ENCODE measurements around the gene NOD2.

The NOD2 gene

DNA sequence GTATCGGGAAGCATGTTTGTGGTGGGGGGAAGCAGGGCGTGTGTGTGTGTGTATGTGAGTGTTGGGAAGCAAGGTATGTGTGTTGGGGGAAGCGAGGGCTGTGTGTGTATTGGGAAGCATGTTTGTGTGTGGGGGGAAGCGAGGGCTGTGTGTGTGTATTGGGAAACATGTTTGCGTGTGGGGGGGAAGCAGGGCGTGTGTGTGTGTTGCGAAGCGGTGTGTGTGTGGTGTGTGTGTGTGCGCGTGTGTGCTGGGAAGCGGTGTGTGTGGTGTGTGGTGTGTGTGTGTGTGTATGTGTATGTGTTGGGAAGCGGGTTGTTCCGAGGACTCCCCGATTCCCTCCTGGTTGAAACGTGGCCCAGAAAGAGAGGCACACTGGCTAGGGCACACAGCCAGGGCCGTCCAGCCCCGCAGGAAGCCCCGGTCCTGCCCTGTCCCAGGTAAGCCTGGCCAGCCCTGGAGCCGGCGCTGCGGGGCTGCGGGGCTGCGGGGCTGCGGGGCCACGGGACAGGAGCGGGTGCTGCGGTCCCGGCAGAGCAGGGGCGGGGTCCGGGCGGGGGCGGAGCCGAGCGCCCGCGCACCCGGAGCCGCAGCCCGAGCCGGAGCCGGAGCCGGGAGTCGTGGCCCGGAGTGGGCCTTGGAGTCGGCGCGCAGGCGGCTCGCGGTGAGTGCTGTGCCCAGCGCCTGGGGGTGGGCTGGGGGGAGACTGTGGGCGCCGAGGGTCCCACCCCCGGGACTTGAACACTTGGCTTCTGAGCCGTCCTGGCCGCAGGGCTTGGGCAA is at the start of gene NOD2:
NOD2 (plus strand) TSS at position 608 of the 783 bp plus-strand sequence. CDS start 5,890 bp downstream, outside the sequence.
- no peak for DNase-seq (ENCODE audit: low spot score)

DNA sequence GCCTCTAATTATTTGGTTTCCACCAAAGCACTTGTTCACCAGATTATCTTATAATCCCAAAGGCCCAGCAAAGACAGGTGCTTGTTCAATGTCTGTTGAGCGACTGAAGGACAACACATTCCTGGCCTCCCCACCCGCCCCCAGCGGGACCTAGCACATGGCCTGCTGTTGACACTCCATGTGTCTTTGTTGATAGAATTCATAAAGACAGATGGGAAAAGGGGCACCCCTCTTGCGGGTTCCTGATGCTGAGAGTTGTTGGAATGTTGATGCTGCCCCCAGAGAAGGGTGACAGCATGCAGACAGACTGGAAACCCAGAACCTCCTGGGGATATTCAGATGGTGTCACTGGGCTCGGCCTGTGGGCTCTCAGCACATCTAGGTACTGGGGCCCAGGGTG is 49.2 kb upstream of the NOD2 start:
- no peak for DNase-seq (ENCODE audit: low spot score)

DNA sequence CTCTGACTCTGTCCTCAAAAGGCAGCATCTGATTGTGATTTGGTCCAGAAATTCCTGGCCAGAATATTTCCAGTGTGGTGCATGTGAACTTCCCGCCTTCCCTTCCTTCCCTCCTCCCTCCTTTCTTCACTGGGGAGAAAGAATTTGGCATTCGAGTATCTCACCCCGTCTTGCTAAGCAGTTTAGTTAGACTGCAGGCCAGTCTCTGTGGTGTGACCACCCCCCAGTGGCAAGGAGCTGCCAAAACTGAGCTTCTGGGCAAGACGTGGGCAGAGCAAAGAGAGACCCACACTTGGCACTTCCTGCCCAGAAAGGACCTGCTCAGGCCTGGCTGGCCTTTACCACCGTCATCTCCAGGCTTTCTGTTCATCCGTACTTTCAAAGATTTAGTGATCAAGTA is 48.7 kb upstream of the NOD2 start:
- DNase-seq (ENCODE audit: low spot score), result peak; percentile 71

DNA sequence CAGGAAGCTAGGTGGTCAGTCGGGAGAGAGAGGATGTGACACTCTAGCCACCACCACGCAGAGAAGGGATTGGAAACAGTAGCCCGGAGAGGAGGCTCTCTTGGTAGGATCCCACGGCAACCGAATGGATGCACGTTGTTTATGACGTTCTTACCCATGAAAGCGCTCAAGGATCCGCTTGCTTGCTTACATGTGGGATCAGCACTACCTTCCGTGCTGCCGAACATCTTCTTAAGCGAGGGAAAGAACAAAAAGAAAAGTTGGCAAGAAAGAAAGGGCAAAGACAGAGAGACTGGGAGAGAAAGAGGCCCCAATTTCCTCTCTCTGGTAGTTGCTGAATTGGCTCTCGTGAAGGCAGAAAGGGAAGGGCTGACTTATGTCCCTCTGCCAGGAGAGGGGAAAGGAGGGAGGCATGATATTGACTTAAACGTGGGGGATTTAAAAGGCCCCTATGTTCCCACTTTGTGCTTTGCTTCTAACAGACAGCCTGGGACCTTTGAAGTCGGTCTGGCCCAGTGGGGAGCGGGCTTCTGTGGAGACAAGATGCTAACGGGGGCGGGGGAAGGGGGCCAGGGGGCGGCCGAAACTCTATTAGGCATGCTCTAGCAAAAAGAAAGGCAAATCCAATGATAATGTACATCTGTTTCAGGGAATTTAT is 47.7 kb upstream of the NOD2 start:
- no peak for DNase-seq (ENCODE audit: low spot score)

DNA sequence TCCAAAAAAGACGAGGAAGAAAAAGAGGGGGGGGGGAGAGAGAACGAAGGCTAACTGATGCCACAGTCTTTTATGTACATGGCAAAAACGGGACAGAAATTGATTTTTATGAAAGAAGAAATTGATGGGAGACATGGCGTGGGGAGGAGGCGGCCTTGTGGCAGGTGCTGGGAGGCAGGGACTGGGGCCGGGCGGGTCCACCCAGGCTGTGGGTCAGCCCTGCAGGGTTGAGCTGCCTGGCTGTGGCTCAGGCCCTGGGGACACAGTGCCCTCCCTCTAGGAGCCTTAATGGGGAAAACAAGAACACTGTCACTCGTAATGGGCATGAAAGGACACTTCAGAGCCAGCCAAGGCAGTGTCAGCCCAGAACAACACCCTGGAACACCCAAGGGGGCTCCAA is 47.1 kb upstream of the NOD2 start:
- no peak for DNase-seq (ENCODE audit: low spot score)

DNA sequence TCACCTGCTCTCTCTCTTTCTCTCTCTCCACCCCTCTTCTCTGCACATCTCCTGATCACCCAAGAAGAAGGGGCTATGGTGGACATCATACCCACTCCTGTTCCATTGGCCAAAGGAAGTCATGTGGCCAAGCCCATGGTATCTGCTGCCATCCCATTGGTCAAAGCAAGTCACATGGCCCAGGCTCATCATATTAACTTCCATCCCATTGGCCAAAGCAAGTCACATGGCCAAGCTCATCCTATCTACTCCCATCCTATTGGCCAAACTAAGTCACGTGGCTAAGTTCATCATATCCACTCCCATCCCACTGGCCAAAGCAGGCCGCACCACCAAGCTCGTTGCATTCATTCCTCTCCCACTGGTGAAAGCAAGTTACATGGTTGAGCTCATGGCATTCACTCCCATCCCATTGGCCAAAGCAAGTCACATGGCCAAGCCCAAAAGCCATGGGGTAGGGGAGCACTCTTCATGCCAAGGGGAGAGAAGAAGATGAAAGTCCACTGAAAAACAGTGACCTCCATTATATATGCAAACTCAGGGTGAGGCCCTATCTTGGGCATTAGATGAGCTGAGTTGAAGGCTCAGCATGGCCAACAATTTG is 41.5 kb upstream of the NOD2 start:
- DNase-seq (ENCODE audit: low spot score), result no peak

DNA sequence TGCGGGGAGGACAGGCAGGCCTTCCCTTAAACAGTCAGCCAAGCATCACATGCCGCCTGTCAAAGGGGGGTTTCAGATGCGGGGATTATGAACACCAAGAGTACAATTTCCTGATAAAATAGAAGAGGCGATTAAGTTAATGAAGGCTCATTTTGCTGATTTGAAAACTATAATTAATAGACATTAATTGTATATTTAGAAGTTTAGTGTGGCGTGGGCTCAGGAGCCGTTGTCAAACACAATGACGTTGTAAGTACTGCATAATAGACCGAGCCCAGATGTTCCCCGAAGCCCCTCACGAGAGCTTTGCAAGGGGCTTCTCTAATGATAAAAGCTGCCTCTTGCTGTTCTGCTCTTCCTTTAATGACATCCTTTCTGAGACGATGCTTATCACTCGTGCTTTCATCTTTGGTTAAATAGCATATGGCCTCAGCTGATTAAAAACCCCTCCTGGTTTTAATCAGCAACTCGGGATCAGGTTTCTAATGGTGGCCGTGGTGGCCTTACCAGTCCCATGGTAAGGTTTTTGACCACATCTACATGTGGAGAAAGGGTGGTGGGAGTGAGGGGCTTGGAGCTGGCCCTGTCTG is 40.5 kb upstream of the NOD2 start:
- no peak for DNase-seq (ENCODE audit: low spot score)

DNA sequence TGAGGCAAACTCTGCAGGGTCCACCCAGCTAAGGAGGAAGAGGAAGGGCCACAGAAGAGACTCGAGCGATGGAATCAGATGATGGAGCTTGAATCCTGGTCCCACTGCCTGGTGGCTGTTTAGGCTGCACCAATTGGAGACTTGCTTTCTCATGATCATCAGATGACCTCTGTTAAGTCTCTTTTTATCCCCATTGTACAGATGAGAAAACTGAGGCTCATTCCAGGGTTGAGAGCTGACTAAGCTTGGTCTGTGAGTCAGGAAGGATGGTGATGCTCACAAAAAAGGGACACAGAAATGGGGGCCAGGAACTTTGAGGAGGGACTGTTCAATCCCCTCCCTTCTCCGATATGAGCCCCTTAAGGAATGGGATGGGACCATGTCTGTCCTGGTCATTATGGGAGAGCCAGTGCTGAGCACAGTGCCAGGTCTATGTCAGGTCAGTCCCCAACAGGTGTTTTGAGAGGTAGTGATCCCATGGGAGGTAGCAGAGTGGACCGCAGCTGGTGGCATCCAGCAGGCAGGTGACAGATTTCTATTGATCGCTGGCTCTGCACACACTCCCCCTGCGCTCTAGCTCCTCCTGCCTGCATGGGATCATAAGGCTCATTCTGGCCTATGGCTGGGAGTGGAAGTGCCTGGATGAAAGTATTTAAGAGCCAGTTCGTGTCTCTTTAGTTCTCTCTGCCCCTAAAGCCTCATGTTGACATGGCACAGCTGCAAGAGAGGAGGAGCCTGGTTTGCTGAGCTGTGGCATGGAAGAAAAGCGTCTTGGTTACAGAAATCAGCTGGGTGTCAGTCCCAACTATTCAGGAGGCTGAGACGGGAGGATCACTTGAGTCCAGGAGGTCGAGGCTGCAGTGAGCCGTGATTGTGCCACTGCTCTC is 39.5 kb upstream of the NOD2 start:
- DNase-seq (ENCODE audit: low spot score), result no peak

DNA sequence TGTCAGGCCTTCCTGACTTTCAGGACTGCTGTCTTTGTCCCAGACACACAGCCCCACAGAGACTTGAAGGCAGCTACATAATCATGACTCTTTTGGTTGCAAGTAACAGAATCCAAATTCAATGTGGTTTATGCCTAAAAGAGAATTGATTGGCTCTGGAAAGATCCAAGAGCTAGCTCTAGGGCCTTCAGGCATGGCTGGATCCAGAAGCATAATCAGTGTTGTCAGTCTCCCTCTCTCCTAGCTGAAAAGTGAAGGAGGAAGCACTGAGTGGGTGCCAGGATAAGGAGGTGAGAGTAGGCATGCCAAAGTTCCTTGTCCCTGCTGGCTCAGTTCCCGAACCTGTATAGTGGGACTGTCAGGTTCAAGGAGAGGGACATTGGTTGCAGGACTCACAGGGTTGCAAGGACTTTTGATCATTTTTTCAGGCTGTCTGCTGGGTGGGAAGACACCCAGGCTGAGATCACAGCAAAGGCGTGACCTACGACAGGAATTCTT is 37.8 kb upstream of the NOD2 start:
- no peak for DNase-seq (ENCODE audit: low spot score)

DNA sequence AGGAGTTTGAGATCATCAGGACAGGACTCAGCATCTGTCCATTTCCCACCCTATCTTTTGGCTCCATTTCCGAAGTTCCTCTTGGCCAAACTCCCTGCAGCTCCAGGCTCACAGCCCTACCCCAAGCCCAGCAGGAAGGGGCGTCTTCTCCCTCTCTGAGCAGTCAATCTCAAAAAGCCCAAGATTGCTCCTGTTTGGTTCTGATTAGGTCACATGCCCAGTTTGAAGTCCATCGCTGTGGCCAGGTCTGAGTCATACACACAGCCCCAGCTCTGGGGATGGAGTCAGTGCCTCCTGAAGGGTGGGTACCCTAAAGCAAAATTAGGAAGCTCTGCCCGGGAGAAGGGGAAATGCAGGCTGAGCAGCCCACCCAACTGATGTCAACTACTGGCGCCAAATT is 36.2 kb upstream of the NOD2 start:
- no peak for DNase-seq (ENCODE audit: low spot score)

DNA sequence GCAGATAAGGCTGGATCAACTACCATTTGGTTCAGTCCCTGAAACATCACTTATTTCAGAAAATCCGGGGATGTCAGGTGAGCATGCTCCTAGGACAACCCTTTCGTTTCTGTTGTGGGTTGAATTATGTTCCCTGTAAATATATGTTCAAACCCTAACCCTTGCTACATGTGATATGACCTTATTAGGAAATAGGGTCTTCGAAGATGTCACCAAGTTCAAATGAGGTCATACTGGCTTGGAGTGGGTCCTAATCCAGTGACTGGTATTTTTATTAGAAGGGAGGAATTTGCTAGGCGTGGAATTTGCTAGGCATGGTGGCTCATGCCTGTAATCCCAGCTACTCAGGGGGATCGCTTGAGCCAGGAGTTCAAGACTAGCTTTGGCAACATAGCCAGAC is 33.6 kb upstream of the NOD2 start:
- DNase-seq (ENCODE audit: low spot score), result no peak

DNA sequence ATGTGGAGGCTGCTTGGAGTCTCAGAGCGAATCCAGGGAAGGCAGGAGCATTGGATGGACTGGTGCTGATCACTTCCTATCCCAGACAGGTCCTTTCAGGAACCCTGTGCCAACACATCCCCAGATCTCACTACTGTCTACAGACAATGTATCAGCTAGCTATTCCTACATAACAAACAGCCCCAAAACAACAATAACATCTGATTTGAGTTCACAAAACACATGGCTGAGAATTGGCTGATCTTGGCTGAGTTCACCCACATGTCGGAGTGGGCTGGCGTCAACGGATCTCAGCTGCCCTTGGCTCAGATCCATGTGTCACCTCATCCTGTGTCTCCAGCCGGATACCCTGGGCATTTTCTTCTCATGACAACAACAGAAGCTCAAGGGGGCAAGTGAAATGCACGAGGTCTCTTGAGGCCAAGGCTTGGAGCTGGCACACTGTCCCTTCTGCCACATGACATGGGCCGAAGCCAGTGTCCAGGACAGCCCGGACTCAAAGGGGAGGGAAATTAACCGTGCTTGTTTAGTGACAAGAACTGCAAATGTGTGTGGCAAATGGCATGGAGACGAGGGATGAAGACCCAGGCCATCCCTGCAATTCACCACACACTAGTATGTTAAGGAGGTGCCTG is 31.0 kb upstream of the NOD2 start:
- DNase-seq (ENCODE audit: low spot score), result no peak

DNA sequence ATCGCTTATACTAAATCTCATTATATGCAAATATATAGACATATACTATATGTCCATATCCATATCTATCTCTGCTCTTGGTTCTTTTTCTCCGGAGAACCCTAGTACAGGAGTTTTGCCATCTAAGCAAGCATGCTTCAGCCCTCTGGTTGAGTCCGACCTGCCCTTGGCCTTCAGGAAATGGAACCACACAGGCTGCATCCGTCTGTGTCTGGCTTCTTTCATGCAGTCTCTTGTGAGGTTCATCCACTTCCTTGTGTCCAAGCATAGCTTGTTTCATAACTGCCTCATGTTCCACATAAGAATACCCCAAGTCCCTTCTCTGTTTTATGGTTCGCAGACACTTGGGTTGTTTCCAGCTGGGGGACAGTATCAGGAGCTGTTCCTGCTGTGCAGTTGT is 29.1 kb upstream of the NOD2 start:
- peak; percentile 55 for DNase-seq (ENCODE audit: low spot score)

DNA sequence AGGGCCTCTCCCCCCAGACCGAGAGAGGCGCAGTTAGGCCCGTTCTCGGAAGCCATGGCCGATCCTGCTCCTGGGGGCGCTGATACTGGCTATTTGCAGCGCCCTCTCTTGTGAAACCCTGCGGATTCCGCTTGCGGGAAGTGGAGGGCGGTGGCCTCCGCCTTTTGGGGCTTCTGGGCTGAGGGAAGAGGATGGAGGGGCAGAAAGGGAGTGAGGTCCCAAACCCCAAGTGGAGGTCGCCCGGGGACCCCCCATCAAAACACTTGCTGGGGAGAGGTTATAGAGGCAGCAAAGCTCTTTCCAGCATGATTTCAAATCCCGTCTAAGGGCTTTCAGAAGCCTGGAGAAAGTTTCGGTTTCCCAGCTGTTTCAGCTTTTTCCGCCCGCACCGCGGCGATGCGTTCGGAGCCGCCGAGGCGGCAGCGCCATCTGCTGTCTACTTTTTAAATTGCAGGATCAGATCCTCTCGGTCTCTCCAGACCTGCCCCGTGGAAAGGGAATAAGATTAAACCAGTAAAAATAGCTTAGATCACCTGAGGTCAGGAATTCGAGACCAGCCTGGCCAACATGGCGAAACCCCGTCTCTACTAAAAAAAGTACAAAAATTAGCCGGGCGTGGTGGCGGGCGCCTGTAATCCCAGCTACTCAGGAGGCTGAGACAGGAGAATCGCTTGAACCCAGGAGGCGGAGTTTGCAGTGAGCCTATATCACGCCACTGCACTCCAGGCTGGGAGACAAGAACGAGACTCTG is 28.1 kb upstream of the NOD2 start:
- DNase-seq (ENCODE audit: low spot score), result peak; percentile 71

DNA sequence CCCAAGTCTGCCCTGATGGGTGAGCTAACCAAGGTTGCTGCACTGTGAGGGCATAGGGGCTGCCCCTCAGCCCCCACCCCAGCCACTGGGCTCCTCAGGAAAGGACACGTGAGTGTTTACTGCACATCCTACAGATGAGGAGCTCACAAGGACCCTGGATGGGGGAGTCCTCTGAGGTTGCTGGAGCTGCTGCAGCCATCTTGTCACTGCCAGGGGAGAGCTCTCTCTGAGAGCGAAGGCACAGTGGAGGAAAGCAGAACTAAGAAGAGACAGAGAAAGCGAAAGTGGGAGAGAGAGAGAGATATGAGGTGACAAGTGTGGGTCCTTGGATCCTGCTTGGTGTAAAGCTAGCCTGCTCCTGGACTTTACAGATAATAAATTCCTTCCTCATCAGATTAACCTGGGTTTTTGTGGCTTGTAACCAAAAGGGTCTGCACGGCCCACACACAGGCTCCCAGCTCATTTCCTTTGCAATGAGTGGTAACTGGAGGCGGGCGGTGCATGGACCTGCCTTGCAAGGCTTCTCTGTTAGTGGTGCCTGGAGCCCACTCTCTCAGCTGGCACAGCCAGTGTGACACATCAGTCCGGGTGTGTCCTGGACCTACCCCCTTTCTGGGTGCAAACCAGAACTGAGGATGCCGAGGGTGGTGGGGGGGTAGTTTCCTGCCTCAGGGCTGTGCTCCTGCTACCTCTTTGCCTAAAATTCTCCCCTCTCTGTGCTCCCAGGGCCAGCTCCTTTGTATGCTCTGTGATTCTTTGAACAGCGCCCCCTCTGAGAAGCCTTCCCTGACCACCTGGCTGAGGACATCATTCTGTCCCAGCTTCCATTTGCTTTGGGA is 26.5 kb upstream of the NOD2 start:
- no peak for DNase-seq (ENCODE audit: low spot score)

DNA sequence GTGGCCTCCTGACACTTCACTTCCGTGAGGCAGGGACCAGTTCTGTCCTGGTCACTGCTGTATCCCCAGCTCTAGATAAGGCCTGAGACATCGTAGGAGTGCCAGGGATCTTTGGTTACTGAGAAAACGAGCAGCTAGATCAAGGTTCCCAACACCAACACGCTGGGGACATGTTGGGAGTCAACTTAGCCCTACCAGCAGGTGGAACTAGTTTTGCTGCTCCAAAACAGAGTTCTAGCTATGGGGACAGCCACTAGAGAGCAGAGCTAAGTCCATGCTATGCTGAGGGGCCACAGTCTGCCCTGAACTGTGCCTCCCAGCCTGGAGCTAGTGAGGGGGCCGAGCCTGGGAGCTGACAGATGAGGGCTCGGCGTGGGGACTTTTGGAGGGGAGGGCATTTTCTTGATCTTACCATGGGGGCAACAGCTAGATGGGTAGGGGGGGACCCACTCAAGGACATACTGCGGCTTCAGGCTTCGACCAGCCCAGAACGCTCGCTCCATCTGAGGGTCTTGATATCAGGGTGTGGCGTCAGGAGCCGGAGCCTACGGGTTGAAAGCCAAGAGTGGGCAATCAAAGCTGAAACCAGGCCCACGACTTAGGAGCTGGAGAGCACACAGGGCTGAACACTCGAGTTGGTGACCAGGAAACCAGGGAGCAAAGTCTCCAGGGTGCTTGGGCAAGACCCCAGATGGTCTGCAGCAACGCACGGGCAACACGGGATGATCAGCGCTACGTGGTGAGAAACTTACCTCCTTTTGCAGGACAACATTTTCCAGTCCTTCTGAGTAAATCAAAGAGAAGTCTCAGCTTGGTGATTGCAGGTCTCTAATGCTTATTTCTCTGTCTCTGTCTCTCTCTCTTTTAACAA is 25.7 kb upstream of the NOD2 start:
- no peak for DNase-seq (ENCODE audit: low spot score)

DNA sequence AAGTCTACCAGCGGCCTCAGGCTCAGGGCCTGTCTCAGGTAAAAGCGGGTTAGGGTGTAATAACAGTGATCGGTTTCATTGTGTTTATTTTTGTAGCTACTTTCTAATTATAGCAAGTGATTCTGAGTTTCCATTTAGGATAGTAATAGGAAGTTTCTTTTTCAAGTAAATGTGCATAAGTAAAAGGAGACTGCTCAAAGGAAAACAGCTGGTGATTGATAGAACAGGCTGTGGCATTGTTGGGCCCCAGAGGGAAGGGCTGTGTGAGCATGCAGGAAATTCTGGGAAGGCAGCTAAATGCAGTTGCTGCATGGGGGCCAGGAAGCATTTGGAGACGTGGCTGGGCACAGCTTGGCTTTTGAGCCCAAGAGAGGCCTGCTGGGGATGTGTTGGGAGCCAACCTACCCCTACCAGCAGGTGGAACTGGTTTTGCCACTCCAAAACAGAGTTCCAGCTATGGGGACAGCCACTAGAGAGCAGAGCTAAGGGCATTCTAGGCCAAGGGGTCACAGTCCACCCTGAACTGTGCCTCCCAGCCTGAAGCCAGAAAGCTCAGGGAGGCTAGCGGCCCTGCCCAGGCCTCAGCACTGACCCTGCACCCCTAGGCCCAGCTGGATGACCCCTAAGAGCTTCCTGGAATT is 24.9 kb upstream of the NOD2 start:
- no peak for DNase-seq (ENCODE audit: low spot score)

DNA sequence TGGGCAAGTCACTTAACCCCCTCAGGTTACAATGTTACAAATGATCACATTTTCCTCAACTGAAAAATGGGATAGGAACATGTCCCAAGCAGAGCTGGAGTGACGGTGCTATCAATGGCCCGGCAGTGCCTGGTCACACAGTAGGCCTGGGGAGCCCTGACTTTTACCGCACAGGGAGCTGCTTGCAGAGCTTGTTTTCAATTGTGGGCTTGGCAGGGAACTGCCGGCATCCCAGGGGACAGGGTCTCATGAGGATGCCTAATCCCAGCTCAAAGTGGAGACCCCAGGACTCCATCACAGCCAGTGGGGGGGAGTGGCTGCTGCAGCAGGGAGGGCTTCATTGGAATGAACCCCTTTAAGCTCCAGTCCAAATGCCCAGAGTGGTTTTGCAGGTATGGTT is 23.7 kb upstream of the NOD2 start:
- DNase-seq (ENCODE audit: low spot score), result no peak
